ENCODE data around the gene SMTNL2.
A peak's percentile ranks its signal among the peaks of the same experiment; 100 is the strongest.
"Not testable (repeated sequence)": the region's sequence is repeated elsewhere in the genome, so short reads cannot be mapped to it uniquely, and the experiment has no call there.

SMTNL2 gene

DNA sequence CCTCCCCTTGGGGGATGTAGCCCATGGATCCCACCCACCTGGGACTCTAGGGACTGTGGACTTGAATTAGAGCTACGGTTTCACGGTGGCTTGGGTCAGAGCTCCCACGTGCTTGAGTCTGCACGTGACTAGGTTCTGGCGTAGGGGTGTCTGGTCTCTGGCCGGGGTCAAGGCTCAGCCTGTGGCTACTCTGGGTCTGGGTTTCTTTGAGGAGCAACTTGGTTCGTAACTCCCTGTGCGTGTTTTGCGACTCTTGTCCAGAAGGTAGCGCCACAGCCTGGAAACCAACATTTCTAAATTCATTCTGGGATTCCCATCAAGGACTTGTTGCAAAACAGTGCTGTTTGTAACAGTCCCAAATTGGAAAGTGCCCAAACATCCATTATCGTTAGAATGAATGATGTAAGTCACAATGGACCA is 23.5 kb upstream of the SMTNL2 start:
- no peak for DNase-seq

DNA sequence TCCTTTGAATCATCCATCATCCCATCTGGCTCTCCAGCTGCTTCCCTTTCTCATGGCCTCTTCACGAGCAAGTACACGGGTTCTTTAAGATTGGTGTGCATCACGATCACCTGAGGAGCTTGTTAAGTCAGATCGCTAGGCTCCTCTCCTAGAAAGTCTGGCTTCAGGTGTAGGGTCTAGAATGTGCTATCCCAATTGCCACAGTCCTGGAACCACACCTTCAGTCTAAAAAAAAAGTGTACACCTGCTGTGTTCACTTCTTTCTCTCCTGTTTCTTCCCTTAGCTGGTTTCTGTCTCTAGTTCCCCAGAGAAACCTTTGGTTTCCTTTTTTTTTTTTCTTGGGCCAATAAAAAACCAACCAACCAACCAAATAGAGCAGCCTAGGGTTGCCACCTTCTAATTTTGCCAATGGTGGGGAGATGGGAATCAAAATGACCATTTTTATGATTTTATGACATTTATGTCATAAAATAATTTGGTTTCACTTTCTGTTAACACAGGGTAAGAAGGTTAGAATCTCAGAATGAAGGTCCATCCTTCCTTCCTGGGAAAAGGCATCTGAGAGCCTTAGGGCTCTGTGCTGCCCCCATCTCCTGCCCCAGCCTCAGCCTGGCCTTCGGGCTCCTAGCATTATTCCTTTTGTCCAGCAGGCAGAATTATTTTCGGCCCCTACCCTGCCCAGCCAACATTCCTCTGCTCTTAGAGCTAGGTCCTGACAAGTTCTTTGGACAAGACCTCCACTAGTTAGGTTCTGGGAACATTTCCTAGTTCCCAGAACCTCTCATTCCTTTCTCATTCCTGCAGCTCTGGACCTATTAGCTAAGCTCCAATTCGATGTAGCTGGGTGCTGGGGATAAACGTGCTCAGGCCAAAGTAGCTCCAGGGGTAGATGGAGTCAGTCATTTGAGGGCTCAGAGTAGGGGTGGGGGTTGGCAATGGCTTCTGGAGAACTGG is 22.0 kb upstream of the SMTNL2 start:
- DNase-seq, result no peak

DNA sequence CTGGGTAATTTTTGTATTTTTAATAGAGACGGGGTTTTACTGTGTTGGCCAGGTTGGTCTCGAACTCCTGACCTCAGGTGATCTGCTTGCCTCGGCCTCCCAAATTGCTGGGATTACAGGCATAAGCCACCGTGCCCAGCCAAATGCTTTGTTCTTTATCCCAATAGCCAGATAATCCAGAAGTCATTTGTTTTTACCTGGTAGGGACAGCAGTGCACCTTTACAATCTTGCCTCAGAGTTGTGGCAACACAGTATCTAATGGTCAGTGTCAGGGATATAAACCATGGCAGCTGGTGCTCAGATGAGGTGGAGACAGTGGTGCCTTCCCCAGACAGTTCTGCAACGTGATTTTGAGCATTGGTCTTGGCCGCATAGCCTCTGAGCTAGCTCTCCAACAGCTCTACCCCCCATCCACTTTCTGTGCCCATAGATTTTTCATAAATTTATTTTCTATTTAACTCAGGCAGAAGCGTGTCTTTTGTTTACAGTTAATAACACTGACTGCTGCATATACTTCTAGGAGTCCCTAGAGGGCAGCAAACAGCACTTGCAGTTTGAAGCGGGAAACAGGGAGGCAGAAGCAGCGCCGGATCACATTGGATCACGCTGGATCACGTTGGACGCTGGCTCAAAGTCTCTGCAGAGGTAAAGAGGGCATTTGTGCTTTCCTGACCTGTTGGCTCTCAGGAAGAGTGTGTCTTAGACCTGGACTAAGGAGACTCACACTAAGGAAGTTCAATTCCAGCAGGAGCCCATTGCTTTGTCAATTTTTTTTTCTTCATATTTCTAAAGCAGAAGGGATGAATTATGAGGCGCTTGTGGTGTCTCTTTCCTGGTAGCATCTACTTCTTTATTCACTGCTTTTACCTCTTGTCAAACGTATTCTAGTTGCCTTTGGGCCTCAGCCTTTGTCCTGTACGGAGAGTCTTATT is 18.9 kb upstream of the SMTNL2 start:
- DNase-seq, result peak; percentile 53 to 62

DNA sequence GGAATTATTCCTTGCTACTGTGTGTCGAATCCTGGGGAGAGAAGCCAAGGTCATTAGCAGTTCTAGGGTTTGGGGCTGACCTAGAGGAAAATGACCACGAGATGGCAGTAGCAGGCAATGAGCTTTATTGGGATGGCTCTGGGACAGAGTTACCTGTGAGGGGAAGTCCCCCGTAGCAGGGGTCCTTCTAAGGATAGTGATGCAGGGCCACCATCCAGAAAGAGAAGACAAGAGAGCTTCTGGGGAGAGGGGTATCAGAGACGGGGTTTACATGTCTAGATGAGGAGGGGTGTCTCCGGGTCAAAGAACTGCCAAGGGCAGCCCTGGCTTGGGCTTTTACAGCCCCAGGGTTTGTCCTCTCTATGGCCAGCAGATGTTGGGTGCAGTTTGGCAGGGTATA is 17.5 kb upstream of the SMTNL2 start:
- peak; percentile 16 to 43 for DNase-seq

DNA sequence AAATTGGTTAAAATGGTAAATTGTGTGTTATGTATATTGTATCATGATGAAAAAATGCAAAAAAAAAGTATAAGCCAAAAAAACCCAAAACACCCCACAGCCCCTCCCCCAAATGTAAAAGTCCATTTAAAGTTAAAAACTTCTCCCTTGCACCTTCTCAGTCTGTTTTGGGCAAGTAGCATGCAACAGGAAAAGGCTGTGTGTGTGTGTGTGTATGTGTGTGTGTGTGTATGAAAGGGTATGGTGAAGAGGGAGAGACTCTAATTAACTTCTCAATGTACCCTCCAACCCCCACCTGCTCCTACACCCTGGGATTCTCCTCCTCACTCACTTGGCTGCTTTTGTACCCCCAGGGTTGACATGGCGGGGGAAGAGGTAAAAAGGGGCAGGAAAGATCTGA is 14.7 kb upstream of the SMTNL2 start:
- no peak for DNase-seq

DNA sequence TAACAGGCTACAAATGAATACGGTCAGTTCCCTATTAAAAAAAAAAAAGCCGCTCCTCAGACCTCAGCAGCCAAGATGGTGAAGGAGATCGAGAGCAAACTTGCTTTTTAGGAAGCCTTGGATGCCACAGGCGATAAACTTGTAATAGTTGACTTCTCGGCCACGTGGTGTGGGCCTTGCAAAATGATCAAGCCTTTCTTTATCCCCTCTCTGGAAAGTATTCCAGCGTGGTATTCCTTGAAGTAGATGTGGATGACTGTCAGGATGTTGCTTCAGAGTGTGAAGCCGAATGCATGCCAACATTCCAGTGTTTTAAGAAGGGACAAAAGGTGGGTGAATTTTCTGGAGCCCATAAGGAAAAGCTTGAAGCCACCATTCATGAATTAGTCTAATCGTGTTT is 12.2 kb upstream of the SMTNL2 start:
- DNase-seq, result no peak

DNA sequence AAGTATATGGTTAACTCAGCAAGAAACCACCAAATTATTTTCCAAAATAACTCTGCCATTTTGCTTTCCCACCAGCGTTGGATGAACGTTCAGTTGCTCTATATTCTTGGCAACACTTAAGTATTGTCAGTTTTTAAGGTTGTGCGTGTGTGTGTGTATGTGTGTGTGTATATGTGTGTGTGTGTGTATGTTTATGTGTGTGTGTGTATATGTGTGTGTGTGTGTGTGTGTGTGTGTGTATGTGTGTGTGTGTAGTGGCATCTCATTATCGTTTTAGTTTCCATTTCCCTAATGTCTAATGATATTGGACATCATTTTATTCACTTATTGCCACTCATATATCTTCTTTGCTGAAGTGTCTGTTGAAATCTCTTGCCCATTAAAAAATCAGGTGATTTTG is 11.2 kb upstream of the SMTNL2 start:
- DNase-seq, result no peak

DNA sequence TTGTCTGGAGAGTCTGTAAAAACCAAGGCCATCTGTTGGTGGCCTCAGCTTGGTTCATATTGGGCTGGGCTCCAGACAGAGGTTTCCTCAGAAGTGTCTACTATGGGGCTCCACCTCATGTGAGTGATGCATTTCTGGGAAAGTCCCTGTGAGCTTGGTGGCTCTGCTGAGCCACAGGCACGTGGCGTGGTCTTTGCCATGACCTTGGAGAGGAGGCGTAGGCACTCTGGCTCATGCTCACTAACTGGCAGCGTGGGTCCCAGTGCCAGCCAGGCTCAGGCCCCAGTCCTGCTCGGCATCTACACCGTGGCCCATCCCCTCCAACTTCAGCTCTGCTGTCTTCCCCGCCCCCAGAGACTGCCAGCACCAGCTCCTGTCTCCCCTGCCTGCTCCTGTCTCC is 10.7 kb upstream of the SMTNL2 start:
- peak; percentile 38 to 51 for DNase-seq

DNA sequence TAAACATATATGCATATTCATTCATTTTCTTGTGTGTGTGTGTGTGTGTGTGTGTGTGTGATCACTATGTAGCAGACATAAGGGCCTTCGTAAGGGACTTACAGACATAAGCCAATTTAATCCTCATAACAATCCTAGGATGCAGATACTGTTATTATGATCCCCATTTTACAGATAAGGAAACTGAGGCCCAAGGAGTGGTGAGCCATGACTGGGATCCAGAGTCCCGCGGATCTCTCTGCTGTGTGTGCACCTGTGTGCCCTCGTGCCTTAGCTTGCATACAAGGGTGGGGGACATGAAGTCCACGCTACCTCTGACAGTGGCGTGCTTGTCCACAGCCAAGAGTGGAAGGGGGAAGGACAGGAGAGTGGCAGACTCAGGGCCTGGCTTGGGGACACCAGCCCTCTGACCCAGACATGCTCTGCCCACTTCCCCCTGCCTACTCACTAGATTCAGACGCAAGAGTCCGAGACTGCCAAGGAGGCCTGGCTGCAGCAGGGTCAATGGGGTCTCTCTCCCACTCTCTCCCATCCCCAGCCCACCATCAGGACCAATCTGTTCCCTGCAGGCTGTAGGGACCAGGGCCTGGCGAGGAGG is 9.8 kb upstream of the SMTNL2 start:
- no peak for DNase-seq

DNA sequence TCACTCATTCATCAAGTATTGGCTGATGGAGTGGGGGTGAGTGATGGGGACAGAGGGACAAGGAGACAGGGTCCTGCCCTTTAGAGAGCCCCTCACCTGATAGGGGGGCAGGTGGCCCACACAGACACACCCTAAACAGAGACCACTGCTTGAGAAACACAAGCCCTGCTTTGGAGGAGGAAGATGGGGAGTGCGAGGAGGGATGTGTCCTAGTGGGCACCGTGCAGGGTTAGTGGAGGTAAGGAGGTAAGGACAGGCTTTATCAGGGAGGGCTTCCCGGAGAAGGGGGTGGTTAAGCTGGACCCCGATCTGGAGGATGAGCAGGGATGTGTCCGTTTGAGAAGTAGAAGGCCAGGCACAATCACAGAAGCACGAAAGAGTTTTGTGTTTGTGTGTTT is 8.2 kb upstream of the SMTNL2 start:
- no peak for DNase-seq

DNA sequence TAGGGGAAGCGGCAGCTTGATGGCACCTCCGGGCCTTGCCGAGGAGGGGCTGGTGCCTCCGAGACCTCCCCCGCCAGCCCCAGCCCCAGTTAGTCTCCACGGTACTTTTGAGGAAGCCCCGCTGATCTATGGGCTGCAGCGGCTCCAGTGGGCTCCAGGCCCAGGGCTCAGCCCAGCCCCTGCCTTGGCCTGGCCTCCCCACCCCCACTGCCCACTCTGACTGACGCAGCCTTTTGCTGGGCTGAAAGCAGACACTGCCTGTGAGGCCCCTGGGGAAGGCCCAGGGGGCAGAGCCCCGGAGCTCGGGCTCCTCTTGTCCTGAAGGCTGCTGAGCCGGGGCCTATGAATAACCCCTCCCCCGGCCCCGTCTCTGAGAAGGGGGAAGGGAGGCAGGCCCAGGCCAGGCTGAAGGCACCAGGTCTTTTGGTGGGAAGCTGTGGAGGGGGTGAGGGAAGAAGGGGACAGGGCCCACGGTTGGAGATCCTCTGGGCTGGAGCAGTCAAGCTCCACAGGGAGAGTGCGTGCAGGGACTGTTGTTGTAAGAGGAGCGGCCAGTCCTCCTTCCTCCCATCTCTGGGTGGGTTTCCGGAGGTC is 7.5 kb upstream of the SMTNL2 start:
- no peak for DNase-seq

DNA sequence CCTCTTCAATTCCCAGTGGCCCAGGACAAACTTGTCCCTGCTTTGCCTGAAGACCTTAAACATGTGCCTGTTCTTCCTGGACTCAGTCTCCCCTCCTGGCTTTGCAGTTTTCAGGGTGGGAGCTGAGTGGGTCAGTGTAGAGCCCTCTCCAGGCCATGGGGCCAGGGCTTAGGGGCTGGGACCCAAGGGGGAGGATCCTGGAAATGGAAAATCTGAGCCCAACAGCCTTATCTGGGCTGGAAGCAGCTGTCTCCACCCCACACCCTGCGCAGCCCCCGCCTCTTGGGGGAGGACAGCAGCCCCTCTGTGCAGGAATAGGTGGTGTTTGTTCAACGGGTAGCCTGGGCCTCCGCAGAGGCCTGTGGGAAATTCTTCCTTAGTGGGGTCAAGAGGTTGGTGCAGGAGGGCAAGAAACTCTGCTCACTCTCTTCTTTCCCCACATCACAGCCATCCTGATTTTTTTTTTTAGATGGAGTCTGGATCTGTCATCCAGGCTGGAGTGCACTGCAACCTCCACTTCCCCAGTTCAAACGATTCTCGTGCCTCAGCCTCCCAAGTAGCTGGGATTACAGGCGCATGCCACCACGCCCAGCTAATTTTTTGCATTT is 6.8 kb upstream of the SMTNL2 start:
- DNase-seq, result no peak

DNA sequence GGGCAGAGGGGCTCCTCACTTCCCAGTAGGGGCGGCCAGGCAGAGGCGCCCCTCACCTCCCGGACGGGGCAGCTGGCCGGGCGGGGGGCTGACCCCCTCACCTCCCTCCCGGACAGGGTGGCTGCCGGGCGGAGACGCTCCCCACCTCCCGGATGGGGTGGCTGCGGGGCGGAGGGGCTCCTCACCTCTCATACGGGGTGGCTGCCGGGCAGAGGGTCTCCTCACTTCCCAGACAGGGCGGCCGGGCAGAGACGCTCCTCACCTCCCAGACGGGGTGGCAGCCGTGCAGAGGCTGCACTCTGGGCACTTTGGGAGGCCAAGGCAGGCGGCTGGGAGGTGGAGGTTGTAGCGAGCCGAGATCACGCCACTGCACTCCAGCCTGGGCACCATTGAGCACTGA is 6.0 kb upstream of the SMTNL2 start:
- DNase-seq, result not testable (repeated sequence)

DNA sequence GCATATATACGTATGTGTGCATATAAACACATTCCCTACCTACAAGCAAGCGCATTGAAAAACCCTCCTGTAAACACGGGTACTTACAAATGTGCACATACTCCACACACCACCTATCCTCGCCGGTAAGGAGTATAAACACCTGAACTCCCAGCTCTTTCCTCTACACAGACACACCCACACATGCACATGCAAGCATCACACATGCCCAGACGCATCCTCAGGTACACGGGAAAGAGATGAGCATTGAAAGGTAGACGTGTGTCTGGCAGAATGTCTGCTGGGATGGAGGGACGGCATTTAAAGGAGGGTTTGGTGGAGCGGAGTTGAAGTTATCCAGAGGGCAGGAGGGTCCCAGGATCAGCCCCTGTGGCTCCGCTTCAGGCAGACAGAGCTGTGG is 4.7 kb upstream of the SMTNL2 start:
- no peak for DNase-seq

DNA sequence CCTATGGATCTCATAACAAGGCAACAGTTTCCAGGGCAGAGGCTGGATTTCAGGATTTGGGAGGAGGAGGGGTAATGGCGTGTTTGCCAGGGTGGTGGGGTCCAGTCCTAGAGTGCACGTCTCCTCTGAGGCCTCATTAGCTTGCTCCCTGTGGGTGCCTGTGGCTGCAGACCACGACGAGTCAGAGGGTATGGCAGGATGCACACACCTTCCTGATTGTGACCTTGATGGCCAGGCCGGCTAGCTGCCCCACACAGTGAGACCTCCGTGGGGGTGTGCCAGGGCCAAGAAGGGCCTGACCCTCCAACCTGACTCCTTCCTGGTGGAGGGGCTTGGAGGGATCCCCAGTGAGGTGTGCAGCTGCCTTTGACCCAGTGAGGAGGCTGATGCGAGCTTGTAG is 4.0 kb upstream of the SMTNL2 start:
- no peak for DNase-seq

DNA sequence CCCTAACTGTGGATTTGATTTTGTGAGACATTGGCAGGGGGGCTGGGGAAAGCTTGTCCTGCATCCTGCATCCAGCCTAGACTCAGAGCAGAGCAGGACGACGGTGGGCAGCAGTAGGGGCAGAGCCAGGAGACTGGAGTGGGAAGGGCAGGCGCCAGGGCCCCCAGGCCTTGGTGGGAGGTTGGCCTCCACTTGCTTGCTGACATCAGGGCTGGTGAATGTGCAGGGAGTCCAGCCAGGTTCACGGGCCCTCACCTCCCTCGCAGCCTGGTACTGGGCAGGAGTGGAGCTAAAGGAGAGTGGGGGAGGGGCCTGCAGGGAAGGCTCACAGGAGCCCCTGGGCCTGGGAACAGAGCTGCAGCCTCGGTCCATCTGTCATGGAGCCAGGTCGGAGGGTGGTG is 2.2 kb upstream of the SMTNL2 start:
- no peak for DNase-seq

DNA sequence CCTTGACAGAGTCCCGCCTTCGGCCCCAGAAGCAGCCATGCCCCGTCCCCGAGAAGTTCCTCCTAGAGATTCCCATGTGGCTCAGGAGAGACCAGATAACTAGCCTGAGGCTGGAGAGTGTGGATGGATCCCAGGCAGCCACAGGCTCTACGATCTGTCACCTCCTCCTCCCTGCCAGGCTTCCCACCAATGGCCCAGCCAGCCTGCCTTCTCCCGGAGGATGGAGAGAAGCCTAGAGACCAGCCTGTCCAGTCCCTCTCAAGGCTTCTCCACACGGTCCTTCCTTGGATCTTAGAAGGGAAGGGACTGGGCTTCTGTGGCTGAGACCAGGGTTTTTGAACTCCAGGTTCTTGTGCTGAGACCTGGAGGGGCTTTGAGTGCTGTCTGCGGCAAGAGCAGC is 1.6 kb upstream of the SMTNL2 start:
- DNase-seq, result no peak

DNA sequence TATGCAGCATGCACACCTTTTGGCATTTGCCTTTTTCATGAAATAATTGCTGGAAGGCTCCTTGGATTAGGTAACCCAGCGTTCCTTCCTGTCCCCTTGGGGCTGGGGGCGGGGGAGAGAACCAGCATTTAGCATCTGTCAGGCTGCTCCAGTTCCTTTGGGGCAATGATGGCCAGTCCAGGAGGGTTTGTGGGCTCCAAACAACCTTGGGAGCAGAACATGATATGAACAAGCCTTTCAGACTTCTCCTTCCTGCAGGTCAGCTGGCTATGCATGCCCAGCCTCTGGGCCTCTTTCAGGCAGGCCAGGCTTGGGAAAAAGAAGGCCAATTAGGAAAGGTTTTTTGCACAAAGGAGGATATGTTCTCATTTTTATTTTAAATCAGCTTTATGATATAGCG is 1.1 kb upstream of the SMTNL2 start:
- DNase-seq, result no peak

DNA sequence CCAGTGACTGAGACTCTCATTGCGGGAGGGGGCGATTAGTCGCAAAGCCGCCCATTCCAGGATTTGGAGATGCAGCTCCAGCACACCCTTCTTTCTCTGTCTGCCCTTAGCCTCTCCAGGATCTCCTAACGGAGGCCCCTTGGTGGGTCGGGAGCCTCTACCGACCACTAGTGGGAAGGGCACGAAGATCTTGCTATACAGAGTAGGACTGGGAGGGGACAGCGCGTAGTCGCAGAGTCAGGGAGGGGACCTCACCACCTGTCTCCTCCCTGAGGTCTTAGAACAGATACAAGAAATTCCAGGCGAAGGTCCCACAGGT is 588 bp upstream of the SMTNL2 start:
- no peak for DNase-seq

DNA sequence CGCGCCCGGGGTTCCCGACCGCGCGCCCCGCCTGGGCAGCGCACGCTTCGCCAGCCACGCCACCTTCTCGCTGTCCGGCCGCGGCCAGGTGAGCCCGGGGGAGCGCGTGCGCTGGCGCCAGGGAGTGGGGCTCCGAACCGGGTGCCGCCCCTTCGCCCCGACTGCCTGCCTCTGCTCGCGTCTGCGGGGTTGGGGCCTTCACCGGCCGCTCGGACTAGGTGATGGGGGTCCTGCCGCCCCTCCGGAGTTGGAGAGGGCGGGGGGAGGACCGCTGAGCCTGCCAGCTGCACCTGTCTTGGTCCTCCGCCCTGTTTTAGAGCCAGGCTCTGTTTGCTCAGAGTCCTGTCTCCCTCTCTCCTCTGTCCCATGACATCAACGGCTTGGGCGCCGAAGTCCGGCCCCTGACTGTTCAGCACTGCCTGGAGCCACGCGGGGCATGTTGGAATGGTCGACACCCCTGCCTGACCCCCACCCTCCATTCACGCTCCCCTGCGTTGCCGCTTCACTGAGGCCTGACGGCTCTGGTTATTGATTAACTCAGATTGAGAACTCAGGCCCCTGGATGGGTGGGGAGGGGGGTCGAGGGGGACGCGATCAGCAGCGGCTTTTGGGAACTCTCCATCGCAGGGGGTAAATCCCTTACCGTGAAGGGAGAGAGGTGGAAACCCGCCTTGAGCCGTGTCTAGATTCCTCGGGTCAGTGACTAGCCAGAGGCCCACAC is 748 bp downstream of the SMTNL2 start:
- DNase-seq, result no peak

DNA sequence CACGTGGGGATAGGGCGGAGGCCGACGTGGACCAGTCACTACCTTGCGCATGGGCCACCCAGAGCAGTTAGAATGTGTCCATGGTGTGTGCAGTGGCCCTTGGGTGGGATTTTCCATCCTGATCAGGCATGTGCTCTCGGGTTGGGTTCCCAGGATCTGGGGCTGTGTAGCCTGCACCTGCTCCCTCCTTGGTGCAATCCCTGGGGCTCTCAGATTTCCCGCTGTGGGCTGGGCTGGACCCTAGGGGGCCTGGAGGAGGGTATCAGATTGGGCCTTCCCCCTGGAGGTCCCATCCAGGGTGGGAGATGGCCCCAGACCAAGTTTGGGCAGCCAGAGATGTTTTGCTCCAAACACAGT is 1.3 kb downstream of the SMTNL2 start:
- no peak for DNase-seq

DNA sequence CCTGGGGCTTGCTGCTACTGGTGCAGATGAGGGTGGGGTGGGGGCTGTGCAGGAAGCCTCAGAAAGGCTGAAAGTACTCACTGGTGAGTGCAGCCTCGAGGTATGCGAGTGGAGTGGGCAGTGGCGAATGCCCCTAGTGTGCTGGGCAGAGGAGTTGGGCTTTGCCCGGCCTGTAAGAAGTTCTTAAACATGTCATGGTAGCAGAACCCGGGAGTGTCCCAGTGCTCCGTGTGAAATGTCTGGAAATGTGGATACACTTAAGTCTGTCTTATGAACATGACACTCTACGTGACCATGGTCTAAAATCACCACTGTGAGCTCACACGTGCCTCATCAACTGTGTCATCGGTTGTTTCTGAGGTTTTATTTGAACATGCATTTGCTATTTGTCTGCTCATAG is 1.7 kb downstream of the SMTNL2 start:
- no peak for DNase-seq
